PC-9 (cell line): Measurements from ENCODE around the gene CPOX.

Source experiments
- CTCF ChIP-seq: fragments of 200-600 bp; sonication (generic); conservative IDR thresholded peaks from 2 replicates; pipeline ENCODE4 v1.6.1; 2017; ENCODE audit warnings: mixed run types, antibody characterized with exemption, mild to moderate bottlenecking, moderate library complexity
- EZH2 ChIP-seq: fragments of 200-600 bp; sonication (generic); IDR thresholded peaks from 2 replicates; pipeline ENCODE4 v1.8.0; 2017; ENCODE audit warnings: antibody characterized with exemption, low read depth

DNA sequence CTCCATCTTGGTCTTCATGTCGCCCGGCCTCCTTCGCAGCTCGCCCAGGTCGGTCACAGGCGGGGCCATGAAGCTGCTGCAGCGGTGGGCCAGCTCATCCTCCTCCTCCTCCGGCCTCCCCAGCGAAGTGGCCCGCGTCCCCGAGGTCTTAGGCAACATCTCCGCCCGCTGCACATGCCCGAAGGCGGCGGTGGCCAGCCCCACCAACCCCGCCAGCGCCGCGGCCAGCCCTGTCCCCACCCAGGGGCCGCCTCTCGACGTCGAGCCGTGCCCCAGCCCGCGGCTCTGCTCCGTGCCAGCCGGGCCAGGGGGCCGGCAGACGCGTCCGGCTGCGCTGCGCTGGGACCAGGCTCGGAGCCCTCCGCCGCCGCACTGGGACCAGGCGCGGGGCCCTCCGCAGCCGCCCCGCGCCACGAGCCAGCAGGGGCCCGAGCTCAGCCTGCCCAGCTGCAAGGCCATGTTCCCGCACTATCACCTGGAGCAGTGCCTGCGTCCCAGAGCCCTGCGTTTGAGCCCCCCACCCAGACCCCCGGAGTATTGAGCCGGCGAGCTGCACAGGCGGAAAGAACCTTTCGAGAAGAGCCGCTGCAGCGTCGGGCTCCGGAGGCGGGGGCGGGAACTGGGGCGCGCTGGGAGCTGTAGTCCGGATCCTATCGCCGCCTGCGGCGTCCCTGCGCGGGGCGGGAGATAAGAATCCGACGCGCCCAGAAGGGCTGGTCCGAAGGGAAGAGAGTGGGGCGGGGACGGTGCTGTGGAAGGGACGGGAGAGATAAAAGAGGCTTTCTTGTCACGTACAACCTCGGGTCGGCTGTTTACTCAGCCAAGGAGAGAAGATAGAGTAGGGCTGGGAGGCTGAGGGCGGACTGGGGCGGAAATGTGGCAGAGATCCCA is at the start of gene CPOX:
- TF ChIP-seq CTCF: no peak; the same call in 1 of the 2 replicates
- TF ChIP-seq EZH2: no peak
